ENCODE data around the gene ITGAL.

DNA sequence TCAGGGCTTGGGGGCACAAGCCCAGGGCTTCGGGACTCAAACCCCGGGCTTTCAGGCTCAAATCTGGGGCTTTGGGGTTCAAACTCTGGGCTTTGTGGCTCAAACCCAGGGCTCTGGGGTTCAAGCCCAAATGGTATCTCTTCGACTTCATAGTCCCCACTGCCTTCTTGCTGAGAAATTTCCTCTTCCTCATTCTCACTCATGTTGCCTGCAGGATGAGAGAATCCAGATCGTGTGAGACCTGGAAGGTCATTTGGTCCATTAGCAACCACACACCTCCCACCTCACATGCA lies 53.2 kb downstream of the ITGAL start:
- TF ChIP-seq, protein P1, sequence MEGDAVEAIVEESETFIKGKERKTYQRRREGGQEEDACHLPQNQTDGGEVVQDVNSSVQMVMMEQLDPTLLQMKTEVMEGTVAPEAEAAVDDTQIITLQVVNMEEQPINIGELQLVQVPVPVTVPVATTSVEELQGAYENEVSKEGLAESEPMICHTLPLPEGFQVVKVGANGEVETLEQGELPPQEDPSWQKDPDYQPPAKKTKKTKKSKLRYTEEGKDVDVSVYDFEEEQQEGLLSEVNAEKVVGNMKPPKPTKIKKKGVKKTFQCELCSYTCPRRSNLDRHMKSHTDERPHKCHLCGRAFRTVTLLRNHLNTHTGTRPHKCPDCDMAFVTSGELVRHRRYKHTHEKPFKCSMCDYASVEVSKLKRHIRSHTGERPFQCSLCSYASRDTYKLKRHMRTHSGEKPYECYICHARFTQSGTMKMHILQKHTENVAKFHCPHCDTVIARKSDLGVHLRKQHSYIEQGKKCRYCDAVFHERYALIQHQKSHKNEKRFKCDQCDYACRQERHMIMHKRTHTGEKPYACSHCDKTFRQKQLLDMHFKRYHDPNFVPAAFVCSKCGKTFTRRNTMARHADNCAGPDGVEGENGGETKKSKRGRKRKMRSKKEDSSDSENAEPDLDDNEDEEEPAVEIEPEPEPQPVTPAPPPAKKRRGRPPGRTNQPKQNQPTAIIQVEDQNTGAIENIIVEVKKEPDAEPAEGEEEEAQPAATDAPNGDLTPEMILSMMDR (conservative IDR thresholded peaks at IDR 0.05): no peak
- TF ChIP-seq ZFX (IDR thresholded peaks at IDR 0.05): no peak
